ENCODE measurements around the gene APMAP.

Gene APMAP

GRCh38 chr20:24977797-24978196, 14.8 kb downstream of the APMAP start:
- Histone ChIP-seq H3K36me3 (peaks cover 59% of the 10 kb centered on the region), H3K9me3 (no peaks in the 10 kb centered on the region), H3K4me3 (ENCODE audit: low read depth in 1 of 2, low read length in 1 of 2) (no peak overlapping the region), H3K4me1 (ENCODE audit: control insufficient read depth in 1 of 2, insufficient read depth in 1 of 2, low read depth in 1 of 2, low read length in 1 of 2) (peaks cover 82% of the 10 kb centered on the region in 2 experiments), H3K27me3 (no peaks in the 10 kb centered on the region), H3K27ac (peak overlapping the region; percentile 96)
- no peak for TF ChIP-seq CTCF (IDR thresholded peaks at IDR 0.05)

GRCh38 chr20:24977336-24977735, 15.2 kb downstream of the APMAP start:
- Histone ChIP-seq H3K27me3 (no peaks in the 10 kb centered on the region), H3K4me1 (ENCODE audit: control insufficient read depth in 1 of 2, insufficient read depth in 1 of 2, low read depth in 1 of 2, low read length in 1 of 2) (peaks cover 78 to 82% of the 10 kb centered on the region in 2 experiments), H3K27ac (peak overlapping the region; percentile 96), H3K9me3 (no peaks in the 10 kb centered on the region), H3K4me3 (ENCODE audit: low read depth in 1 of 2, low read length in 1 of 2) (no peak overlapping the region), H3K36me3 (peaks cover 64% of the 10 kb centered on the region)
- no peak for TF ChIP-seq CTCF (IDR thresholded peaks at IDR 0.05)

- no peaks in the 10 kb centered on the region for H3K9me3 ChIP-seq
- peaks cover 80% of the 10 kb centered on the region for H3K36me3 ChIP-seq
Observed at GRCh38 chr20:24972341-24972740, 20.2 kb downstream of the APMAP start.

GRCh38 chr20:24971376-24972101, 21.0 kb downstream of the APMAP start:
- Histone ChIP-seq H3K36me3 (peaks cover 80% of the 10 kb centered on the region), H3K4me1 (ENCODE audit: control insufficient read depth in 1 of 2, insufficient read depth in 1 of 2, low read depth in 1 of 2, low read length in 1 of 2) (peaks cover 26 to 35% of the 10 kb centered on the region in 2 experiments), H3K9me3 (no peaks in the 10 kb centered on the region), H3K4me3 (ENCODE audit: low read depth in 1 of 2, low read length in 1 of 2) (no peak overlapping the region), H3K27me3 (no peaks in the 10 kb centered on the region), H3K27ac (peak overlapping the region; percentile 67)
- no peak for TF ChIP-seq CTCF (IDR thresholded peaks at IDR 0.05)

More at GRCh38 chr20:24972341-24972740, 20.2 kb downstream of the APMAP start:
- H3K27ac ChIP-seq, result peak overlapping the region; percentile 13
- no peaks in the 10 kb centered on the region for H3K27me3 ChIP-seq
- H3K4me1 ChIP-seq (ENCODE audit: control insufficient read depth in 1 of 2, insufficient read depth in 1 of 2, low read depth in 1 of 2, low read length in 1 of 2), result peaks cover 34 to 41% of the 10 kb centered on the region in 2 experiments
- no peak for TF ChIP-seq CTCF (IDR thresholded peaks at IDR 0.05)
- H3K4me3 ChIP-seq (ENCODE audit: low read depth in 1 of 2, low read length in 1 of 2), result no peak overlapping the region

- Histone ChIP-seq H3K4me1 (ENCODE audit: control insufficient read depth in 1 of 2, insufficient read depth in 1 of 2, low read depth in 1 of 2, low read length in 1 of 2) (peaks cover 23 to 34% of the 10 kb centered on the region in 2 experiments), H3K36me3 (peaks cover 83% of the 10 kb centered on the region), H3K27me3 (no peaks in the 10 kb centered on the region), H3K9me3 (no peaks in the 10 kb centered on the region), H3K4me3 (ENCODE audit: low read depth in 1 of 2, low read length in 1 of 2) (no peak overlapping the region), H3K27ac (peak overlapping the region; percentile 67)
- no peak for TF ChIP-seq CTCF (IDR thresholded peaks at IDR 0.05)
Observed at GRCh38 chr20:24970754-24971153, 21.8 kb downstream of the APMAP start.

Data from neutrophil (primary cell).